Endothelial cell of umbilical vein (primary cell): ENCODE results near the gene HERC6. TPM values are rescaled to one million over a fixed set of nuclear protein-coding genes. Genes with fewer than 3 reads are reported as not detected.

Source experiments
- BruUV-seq: library from RNA; stranded (reverse); fragments of 400-500 nt; replicated peaks from 2 replicates; lab custom pipeline; 2021; lab: Mats Ljungman, UMichigan
- CTCF ChIA-PET: fragments of 300-600, 350-600 bp; sonication (Branson Sonifier 250); formaldehyde crosslinking; loops from one replicate; lab custom pipeline; 2021; ENCODE audit warnings: antibody characterized with exemption, inconsistent platforms; lab: Charles Lee
- POLR2A ChIA-PET: fragments of 300-600, 350-600 bp; sonication (Branson Sonifier 250); formaldehyde crosslinking; loops from one replicate; lab custom pipeline; 2021; ENCODE audit warnings: antibody characterized with exemption, inconsistent platforms; lab: Charles Lee
- DNase-seq: peaks from one replicate; pipeline ENCODE4 v3.0.0-alpha.2; 2011; ENCODE audit warnings: low read depth, low spot score
- FAIRE-seq: peaks from 2 replicates; lab custom pipeline; 2011; peaks lifted over from hg19 to GRCh38; lab: Jason Lieb, UNC
- H2AFZ ChIP-seq: 2 replicates; pipeline ENCODE4 v1.6.0; 2012; ENCODE audit warnings: low read depth, low read length, control low read depth, inconsistent platforms
- H3K27ac ChIP-seq: 2 replicates; pipeline ENCODE4 v1.5.1; 2011; ENCODE audit warnings: low read depth, mild to moderate bottlenecking, control low read depth, low read length, moderate library complexity; ENCODE audit not compliant: insufficient read depth
- H3K27me3 ChIP-seq, 2 experiments: 2 replicates each; pipeline versions ENCODE4 v1.6.0 to v1.6.1; 2011; ENCODE audit warnings: low read length in 2 of 2, mixed read lengths in 1 of 2; ENCODE audit not compliant: control insufficient read depth in 2 of 2, insufficient read depth in 2 of 2
- H3K36me3 ChIP-seq, 2 experiments: 2 replicates in 1 of 2; 3 replicates in 1 of 2; pipeline ENCODE4 v1.5.1; 2011; ENCODE audit warnings: low read length in 2 of 2, mild to moderate bottlenecking in 1 of 2, moderate library complexity in 1 of 2; ENCODE audit not compliant: control insufficient read depth in 2 of 2, insufficient read depth in 2 of 2; ENCODE audit errors: extremely low read depth in 1 of 2
- H3K4me1 ChIP-seq: 3 replicates; pipeline ENCODE4 v1.5.1; 2011; ENCODE audit warnings: mild to moderate bottlenecking, low read length; ENCODE audit not compliant: control insufficient read depth, insufficient read depth; ENCODE audit errors: extremely low read depth
- H3K4me2 ChIP-seq: 2 replicates; pipeline ENCODE4 v1.6.1; 2011; ENCODE audit warnings: low read length, control low read depth, mixed read lengths; ENCODE audit not compliant: insufficient read depth
- H3K4me3 ChIP-seq, 3 experiments: fragments of 200-600 bp in 1 of 3; sonication (generic), shearing (Covaris generic) in 1 of 3; replicated peaks in 1 of 3; 2 replicates each; pipeline ENCODE4 v1.5.1; 2011 to 2016; ENCODE audit warnings: control low read depth in 3 of 3, low read length in 3 of 3, mild to moderate bottlenecking in 2 of 3, inconsistent platforms in 1 of 3, low read depth in 1 of 3, moderate library complexity in 1 of 3; ENCODE audit not compliant: insufficient read depth in 1 of 3
- H3K79me2 ChIP-seq: 2 replicates; pipeline ENCODE4 v1.6.0; 2012; ENCODE audit warnings: low read length, inconsistent platforms; ENCODE audit not compliant: control insufficient read depth, insufficient read depth
- H3K9ac ChIP-seq: replicated peaks from 2 replicates; pipeline ENCODE3; 2011; ENCODE audit warnings: low read length, control low read depth; ENCODE audit not compliant: insufficient read depth; ENCODE audit errors: extremely low read depth
- H3K9me1 ChIP-seq: replicated peaks from 3 replicates; pipeline ENCODE4 v1.6.0; 2011; ENCODE audit warnings: mild to moderate bottlenecking, low read length; ENCODE audit not compliant: control insufficient read depth, insufficient read depth; ENCODE audit errors: extremely low read depth
- H3K9me3 ChIP-seq: replicated peaks from 2 replicates; pipeline ENCODE4 v1.5.1; 2012; ENCODE audit warnings: low read length, inconsistent platforms; ENCODE audit not compliant: control insufficient read depth, insufficient read depth
- H4K20me1 ChIP-seq: replicated peaks from 2 replicates; pipeline ENCODE3; 2011; ENCODE audit warnings: mild to moderate bottlenecking, low read length; ENCODE audit not compliant: control insufficient read depth, insufficient read depth; ENCODE audit errors: extremely low read depth
- CTCF ChIP-seq, 2 donors: IDR thresholded peaks; 1 replicate in 1 of 2; 2 replicates in 1 of 2; pipeline ENCODE4 v1.5.1; 2011; ENCODE audit warnings: low read length in 2 of 2, mild to moderate bottlenecking in 2 of 2, moderate library complexity in 2 of 2, control low read depth in 1 of 2, inconsistent platforms in 1 of 2, low read depth in 1 of 2; ENCODE audit not compliant: insufficient read depth in 1 of 2; ENCODE audit errors: extremely low read depth in 1 of 2
- EZH2 ChIP-seq: IDR thresholded peaks from 2 replicates; pipeline ENCODE4 v1.6.1; 2012; ENCODE audit warnings: borderline replicate concordance, low read depth, mild to moderate bottlenecking, moderate library complexity, low read length, inconsistent platforms; ENCODE audit not compliant: severe bottlenecking
- FOS ChIP-seq: IDR thresholded peaks from 2 replicates; pipeline ENCODE4 v1.6.1; 2011; ENCODE audit warnings: mild to moderate bottlenecking, low read length, moderate library complexity, borderline replicate concordance; ENCODE audit not compliant: insufficient read depth
- GATA2 ChIP-seq: IDR thresholded peaks from 2 replicates; pipeline ENCODE4 v1.7.0; 2011; ENCODE audit warnings: low read depth, mild to moderate bottlenecking, moderate library complexity, mixed read lengths, low read length; ENCODE audit not compliant: insufficient read length, insufficient read depth
- JUN ChIP-seq: IDR thresholded peaks from 2 replicates; pipeline ENCODE4 v1.6.1; 2011; ENCODE audit warnings: borderline replicate concordance, low read depth; ENCODE audit not compliant: insufficient read length, insufficient read depth
- MAX ChIP-seq: IDR thresholded peaks from 2 replicates; pipeline ENCODE4 v1.6.1; 2011; ENCODE audit not compliant: insufficient read depth, insufficient read length
- MYC ChIP-seq: IDR thresholded peaks from one replicate; pipeline ENCODE4 v1.6.1; 2011; ENCODE audit warnings: mild to moderate bottlenecking, low read depth, low read length
- POLR2A ChIP-seq: IDR thresholded peaks from 2 replicates; pipeline ENCODE4 v1.6.1; 2012; ENCODE audit warnings: low read depth, mild to moderate bottlenecking, control low read depth, low read length
- POLR2AphosphoS5 ChIP-seq: IDR thresholded peaks from 2 replicates; pipeline ENCODE4 v1.6.1; 2012; ENCODE audit warnings: low read depth, mild to moderate bottlenecking, control low read depth, low read length, moderate library complexity; ENCODE audit not compliant: insufficient read depth
- dilution Hi-C: fragments of 300-500 bp; cut with MboI; formaldehyde crosslinking; loops from one replicate; pipeline ENCODE4 v1.15.0; 2019; ENCODE audit warnings: low sequenced_read_pairs; ENCODE audit not compliant: extremely low pct_ligation_motif_present
- intact Hi-C: fragments of 100-400 bp; cut with micrococcal nuclease; formaldehyde crosslinking; loops from one replicate; pipeline ENCODE4 v1.10.0; 2022
- polyA plus RNA-seq, 4 experiments: library from polyadenylated mRNA; depleted of rRNA in 3 of 4; stranded (reverse) in 3 of 4; unstranded in 1 of 4; fragments of >200 nt; gene quantifications; 2 replicates each; pipeline versions ENCODE4 v1.2.1 to v1.2.3, GENCODE V29; 2011 to 2012; ENCODE audit warnings: missing spikeins in 1 of 4
- total RNA-seq: library from RNA; stranded (reverse); gene quantifications from 2 replicates; pipeline ENCODE4 v1.2.3, GENCODE V29; 2021

Gene HERC6
- total and polyA plus RNA-seq, 2 donors (not counting 3 experiments of a cell fraction or from before 2014, with no cell fraction given) = 2.1 to 5.0 TPM

GRCh38 chr4:88448889-88449288 is 70.2 kb downstream of the HERC6 start:
- no peaks in the 10 kb centered on the region for H3K9me3 ChIP-seq
- CTCF ChIA-PET = interaction anchor here (1.0 to 2.6 kb wide), 6 partner anchors 8 to 230 kb away, joined by 3 to 8 read pairs (median 4); partner anchors contain the start of gene HERC5
- H3K9ac ChIP-seq = no peak overlapping the region

More at GRCh38 chr4:88448889-88449288, 70.2 kb downstream of the HERC6 start:
- Histone ChIP-seq H2AFZ (no peak overlapping the region), H3K4me3 (no peak overlapping the region), H3K4me2 (no peak overlapping the region), H4K20me1 (no peaks in the 10 kb centered on the region), H3K27me3 (no peaks in the 10 kb centered on the region), H3K27ac (no peak overlapping the region), H3K9me1 (no peaks in the 10 kb centered on the region), H3K36me3 (no peaks in the 10 kb centered on the region), H3K79me2 (no peaks in the 10 kb centered on the region), H3K4me1 (no peaks in the 10 kb centered on the region)
- dilution Hi-C loops (no loop called here), intact Hi-C loops (no loop called here)
- POLR2A ChIA-PET = no interaction called here
- DNase-seq (no peak), FAIRE-seq (no peak)
- BruUV-seq = no TSS peak
- TF ChIP-seq FOS (no peak), GATA2 (no peak), POLR2A (no peak), POLR2AphosphoS5 (no peak), JUN (no peak), MAX (no peak), CTCF (IDR thresholded peaks at IDR 0.05; ENCODE audit: extremely low read depth in 1 of 2, insufficient read depth in 1 of 2, low read depth in 1 of 2, low read length in 2 of 2) (no peak), EZH2 (no peak), MYC (no peak)
